HG03521 (cell line): ENCODE measurements around the gene ARHGDIG.
A peak's percentile ranks its signal among the peaks of the same experiment; 100 is the strongest.
"Not testable (repeated sequence)": the region's sequence is repeated elsewhere in the genome, so short reads cannot be mapped to it uniquely, and the experiment has no call there.

ENCODE experiments used
- ATAC-seq: cut with Tn5 transposase; IDR thresholded peaks from one replicate; pipeline ENCODE4 v1.9.1; 2021; ENCODE audit warnings: mild to moderate bottlenecking, moderate library complexity; ENCODE audit not compliant: unreplicated experiment

Gene ARHGDIG

DNA sequence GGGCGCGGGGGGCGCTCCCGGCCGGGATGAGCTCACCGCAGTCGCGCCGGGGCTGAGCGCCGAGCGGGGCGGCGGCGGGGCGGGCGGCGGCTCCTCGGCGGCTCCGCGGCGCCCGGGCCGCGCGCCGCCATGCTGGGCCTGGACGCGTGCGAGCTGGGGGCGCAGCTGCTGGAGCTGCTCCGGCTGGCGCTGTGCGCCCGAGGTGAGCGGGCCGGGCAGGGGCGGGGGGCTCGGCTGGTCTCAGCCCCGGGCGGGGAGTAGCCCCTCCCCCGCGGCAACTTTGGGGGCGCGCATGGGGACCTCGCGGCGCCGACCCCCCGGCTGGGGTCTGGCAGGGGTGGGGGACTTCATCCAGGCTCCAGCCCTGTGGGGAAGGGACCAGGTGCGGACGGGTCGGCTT lies at the start of gene ARHGDIG:
Gene ARHGDIG, plus strand, starts transcription at position 40 of the 400 bp plus-strand sequence. Its CDS starts 90 bp downstream, at position 130.
- ATAC-seq = no peak

GRCh38 chr16:230949-231348 lies 49.4 kb upstream of the ARHGDIG start:
- no peak for ATAC-seq

GRCh38 chr16:234468-235305 lies 45.7 kb upstream of the ARHGDIG start, which contains the start of gene FAM234A:
Gene FAM234A, plus strand, starts transcription at chr16:234821. Its CDS starts 19,593 bp downstream, at chr16:254414.
- peak; percentile 77 for ATAC-seq

DNA sequence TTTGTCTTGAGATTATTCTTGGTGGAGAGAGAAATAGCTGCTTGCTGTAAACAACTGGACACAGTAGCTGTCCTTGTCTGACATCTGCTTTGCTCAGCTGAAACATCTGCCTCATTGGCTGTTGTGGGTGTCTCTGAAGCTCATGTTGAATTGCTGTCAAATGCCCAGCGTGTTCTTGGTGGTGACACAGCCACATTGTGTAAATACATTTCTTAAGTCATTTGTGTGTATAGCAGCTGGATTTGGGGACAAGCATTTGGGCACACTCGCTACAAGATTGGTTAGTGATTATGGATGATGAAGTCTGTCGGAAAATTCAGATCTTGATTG lies 40.5 kb upstream of the ARHGDIG start:
- no peak for ATAC-seq

- no peak for ATAC-seq
These were observed 39.8 kb upstream of the ARHGDIG start for GRCh38 chr16:240559-240958.

- no peak for ATAC-seq
These were observed 38.1 kb upstream of the ARHGDIG start for GRCh38 chr16:242281-242680.

DNA sequence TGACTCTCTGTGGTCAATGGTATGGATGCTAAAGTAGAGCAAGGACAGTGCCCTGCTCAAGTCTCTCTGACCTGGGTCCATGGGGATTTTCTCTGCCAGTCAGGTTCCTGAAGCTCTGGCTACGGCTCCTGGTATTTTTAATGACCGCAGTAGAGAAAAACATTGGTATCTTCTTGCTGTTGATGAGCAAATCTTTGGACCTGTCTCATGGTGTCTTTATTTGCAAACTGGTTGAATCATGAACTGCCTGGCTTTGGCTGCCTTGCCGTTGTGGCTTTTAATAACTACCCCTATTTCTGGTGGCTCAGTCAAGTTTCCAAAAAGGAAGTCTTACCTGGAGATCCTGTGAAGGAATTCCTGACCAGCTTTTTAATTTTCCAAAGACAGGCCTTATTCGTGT lies 37.0 kb upstream of the ARHGDIG start:
- ATAC-seq = no peak

GRCh38 chr16:245105-245504 lies 35.3 kb upstream of the ARHGDIG start:
- ATAC-seq = no peak

- ATAC-seq = no peak
These were observed 33.4 kb upstream of the ARHGDIG start for GRCh38 chr16:247027-247426.

DNA sequence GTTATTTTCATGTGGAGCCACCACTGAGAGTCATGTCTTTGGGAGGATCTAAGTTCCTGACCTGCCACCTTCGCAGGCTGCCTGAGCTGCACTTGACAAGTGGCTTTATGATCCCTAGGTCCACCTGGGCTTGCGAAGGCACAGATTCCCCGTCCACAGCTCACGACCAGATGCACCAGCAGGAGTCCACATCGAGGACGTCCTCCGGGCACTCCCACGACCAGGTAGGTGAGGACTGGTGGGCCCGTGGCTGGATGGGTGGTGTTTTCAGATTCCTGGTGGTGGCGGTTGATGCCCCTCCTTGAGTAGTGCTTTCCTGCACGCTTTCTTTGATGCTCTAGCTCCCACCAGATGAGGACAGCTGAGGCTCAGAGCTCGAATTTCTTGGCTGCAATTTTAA lies 31.0 kb upstream of the ARHGDIG start:
- no peak for ATAC-seq

- ATAC-seq = no peak
These were observed 27.7 kb upstream of the ARHGDIG start for GRCh38 chr16:252366-253337.

GRCh38 chr16:253833-254232 lies 26.6 kb upstream of the ARHGDIG start:
- ATAC-seq = no peak

DNA sequence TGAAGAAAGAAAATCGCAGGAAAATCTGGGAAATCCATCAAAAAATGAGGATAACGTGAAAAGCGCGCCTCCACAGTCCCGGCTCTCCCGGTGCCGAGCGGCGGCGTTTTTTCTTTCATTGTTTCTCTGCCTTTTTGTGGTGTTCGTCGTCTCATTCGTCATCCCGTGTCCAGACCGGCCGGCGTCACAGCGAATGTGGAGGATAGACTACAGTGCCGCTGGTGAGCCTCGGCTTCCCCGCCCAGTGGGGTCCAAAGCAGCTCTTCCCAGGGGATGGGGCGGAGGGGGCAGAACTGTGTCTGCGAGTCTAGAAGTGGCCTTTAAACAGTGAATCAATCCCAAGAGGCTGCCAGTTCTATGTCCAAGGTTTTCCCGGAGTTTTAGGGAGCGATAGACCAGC lies 25.9 kb upstream of the ARHGDIG start:
- ATAC-seq = no peak

DNA sequence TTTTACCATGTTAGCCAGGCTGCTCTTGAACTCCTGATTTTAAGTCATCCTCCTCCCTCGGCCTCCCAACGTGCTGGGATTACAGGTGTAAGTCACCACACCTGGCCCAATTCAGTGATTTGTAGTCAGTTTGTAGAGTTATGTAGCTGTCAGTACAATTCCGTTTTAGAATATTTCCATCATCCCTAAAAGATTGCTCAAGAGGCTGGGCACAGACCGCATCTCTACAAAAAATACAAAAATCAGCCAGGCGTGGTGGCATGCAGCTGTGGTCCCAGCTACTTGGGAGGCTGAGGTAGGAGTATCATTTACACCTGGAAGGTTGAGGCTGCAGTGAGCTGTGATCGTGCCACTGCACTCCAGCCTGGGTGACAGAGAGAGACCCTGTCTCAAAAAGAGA lies 25.2 kb upstream of the ARHGDIG start:
- ATAC-seq = no peak

- not testable (repeated sequence) for ATAC-seq
These were observed 22.3 kb upstream of the ARHGDIG start for GRCh38 chr16:258091-258490.

- no peak for ATAC-seq
These were observed 21.2 kb upstream of the ARHGDIG start for GRCh38 chr16:259226-259625.

DNA sequence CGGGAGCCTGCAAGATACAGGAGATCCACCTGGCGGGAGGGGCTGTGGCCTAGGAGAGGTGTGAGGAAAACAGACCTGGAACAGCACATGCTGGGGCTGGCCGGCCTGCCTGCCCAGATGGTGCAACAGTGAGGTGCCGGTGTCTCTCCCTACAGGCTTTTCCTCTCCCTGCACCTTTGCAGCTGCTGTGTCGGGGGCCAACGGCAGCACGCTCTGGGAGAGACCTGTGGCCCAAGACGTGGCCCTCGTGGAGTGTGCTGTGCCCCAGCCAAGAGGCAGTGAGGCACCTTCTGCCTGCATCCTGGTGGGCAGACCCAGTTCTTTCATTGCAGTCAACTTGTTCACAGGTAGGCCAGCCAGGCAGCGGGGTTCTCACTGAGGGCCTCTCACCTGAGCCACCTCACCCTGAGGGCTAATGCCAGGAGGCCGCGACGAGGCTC lies 20.6 kb upstream of the ARHGDIG start:
- no peak for ATAC-seq

GRCh38 chr16:260326-260725 lies 20.1 kb upstream of the ARHGDIG start:
- no peak for ATAC-seq

GRCh38 chr16:261031-261691 lies 19.2 kb upstream of the ARHGDIG start:
- ATAC-seq = no peak

DNA sequence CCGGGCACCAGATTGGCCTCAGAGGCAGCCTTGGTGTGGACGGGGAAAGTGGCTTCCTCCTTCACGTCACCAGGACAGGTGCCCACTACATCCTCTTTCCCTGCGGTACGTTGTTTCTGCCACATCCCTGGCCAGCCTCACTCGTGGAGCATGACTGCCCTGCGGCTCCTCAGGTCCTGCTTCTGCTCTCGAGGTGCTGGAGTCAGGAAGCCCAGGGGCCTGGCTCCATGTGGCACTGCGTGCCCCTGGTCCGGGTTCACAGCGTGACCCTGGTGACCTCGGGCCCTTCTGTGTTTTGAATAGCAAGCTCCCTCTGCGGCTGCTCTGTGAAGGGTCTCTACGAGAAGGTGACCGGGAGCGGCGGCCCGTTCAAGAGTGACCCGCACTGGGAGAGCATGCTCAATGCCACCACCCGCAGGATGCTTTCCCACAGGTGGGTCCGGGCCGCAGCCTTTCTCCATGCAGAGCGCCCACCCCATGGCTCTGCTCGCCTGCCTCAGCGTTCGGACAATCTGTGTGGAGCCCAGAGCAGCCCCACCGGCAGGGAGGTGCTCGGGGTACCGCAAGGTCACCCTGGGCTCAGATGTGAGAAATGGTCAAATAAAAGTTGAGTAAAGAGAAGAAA lies 18.2 kb upstream of the ARHGDIG start:
- ATAC-seq = no peak
